NCI-H1417 treated with DMSO at 0.1 percent for 48 hours (cell line): ENCODE results near the gene PACS1.
"Not testable (repeated sequence)": the region's sequence is repeated elsewhere in the genome, so short reads cannot be mapped to it uniquely, and the experiment has no call there.

ENCODE experiments used
- DNase-seq: peaks from one replicate; lab custom pipeline; 2025; lab: John Stamatoyannopoulos, UW

The PACS1 gene

DNA sequence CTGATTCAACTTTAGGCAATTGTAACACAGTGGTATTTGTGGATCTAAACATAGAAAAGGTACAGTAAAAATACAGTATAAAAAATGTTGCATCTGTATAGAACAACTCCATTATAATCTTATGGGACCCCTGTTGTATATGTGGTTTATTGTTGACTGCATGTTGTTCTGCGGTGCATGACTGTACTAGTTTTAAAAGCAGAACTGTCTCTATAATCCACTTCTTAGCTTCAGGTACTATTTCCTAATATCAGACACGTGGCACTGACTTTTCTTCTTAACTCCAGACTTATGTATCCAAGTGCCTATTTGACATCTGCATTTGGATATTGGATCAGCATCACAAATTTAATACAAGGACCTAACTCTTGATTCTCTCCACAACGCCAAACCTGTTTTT, 41.1 kb downstream of the PACS1 start:
- DNase-seq: no peak

DNA sequence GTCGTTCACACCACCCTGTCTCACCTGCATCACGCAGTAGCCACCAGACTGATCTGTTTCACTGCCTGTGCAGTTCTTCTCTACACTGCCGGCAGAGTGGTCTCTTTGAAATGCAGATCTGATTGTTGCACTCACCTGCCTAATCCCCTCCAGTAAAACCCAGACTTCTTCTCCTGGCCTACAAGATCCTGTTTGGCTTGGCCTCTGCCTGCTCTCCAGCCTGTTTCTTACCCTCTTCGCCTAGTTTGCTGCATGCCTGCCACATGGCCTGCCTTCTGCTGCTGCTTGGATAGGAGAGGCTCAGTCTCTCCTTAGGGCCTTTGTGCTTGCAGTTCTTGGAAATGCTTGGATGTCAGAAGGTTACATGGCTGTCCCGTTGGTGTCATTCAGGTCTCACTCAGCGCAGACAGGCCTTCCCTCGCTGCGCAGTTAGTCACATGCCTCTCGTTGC, 42.0 kb downstream of the PACS1 start:
- DNase-seq: no peak

DNA sequence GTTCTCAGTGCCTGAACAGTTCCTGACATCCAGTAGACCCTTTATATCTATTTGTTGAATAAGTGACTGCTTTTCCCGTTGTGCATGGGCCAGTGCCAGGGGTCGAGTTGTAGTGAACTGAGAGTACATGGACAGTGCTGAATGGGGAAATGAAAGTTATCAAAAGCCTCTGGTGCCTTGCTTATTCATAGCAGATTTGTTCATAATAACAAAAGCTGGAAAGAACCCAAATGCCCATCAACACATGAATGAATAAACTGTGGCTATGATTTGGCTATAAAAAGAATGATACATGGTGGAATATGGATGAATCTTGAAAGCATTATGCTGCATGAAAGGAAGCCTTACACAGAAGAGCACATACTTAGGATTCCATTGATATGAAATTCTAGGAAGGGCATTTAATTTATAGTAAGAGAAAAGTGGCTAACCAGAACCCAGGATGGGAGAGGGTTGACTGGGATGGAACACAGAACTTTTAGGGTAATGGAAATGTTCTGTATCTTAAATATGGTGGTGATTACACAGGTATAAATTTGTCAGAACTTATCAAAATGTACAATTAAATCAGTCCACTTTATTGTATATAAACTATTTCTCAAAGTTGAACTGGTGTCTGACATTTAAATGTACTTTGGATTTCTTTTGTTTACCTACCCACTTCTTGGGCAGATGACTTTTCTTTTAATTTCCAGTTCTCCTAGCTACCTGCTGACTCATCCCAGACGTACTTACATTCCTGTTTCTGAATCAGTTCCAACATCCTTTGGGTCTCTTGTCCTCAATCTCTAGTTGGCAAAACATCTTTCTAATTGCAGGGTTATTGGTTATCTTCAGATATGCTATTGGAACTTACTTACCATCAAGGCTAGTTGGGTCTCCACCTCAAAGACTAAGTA, 42.8 kb downstream of the PACS1 start:
- DNase-seq: no peak

DNA sequence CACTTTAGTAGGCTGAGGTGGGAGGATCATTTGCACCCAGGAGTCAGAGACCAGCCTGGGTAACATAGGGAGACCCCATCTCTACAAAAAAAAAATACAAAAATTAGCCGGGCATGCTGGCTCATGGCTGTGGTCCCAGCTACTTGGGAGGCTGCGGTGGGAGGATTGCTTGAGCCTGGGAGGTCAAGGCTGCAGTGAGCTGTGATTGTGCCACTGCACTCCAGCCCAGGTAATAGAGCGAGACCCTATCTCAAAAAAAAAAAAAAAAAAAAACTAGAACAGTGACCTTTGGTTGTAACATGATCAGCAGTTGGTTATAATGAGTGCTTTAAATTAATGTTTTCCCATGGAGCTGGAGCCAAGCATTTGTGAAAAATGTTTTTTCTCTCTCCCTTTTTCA, 44.9 kb downstream of the PACS1 start:
- not testable (repeated sequence) for DNase-seq

GRCh38 chr11:66115638-66116301, 45.7 kb downstream of the PACS1 start:
- no peak for DNase-seq

GRCh38 chr11:66116576-66117361, 46.7 kb downstream of the PACS1 start:
- no peak for DNase-seq

GRCh38 chr11:66118847-66119246, 48.8 kb downstream of the PACS1 start:
- no peak for DNase-seq

DNA sequence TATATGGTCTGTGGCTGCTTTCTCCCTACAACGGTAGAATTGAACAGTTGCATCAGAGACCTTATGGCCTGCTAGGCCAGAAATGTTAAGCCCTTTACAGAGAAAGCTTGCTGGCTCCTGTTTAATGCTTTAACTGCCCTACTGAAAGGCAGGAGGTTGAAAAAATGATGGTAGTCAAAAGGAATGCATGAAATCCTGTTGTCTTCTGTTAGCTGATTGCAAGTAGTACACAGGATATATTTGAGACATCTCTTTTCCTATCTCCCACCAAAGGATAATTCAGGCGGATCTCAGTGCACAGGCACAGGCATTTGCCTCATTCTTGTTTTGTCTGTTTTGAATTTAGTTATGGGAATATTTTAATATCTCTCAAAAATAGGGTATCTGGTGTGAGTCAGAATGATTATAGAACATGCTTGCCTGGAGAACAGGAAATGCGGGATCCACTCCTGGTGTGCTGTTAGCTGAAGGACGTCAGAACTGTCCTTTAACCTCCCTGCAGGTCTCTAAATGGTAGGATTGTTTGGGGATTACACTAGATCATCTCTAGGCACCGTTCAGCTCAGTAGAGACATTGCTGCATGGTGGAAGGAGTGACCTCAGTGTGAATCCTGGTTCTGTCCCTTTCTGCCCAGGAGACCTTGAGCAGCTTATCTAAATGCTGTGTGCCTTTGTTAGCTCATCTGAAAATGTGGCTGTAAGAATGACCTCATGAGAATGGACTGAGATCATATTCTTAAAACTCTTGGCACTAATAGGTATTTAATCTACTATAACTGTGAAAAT, 49.5 kb downstream of the PACS1 start:
- DNase-seq: no peak

GRCh38 chr11:66121466-66121865, 51.4 kb downstream of the PACS1 start:
- no peak for DNase-seq

DNA sequence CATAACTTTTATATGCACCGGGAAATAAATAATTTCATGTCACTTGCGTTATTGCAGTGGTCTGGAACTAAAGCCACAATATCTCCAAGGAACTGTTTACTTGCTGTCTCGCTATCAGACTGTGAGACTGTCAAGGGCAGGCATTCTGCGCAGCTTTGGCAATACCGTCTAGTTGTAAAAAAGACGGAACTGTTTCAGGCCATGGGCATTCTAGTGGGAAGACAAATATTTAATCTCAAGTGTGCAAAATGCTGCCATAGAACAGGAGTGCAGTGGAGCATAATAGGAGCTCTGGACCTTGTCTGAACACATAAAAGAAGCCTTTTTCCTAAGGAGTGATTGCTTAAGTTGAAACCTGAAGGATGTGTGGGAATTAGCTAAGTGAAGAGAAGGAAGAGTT, 53.8 kb downstream of the PACS1 start:
- no peak for DNase-seq

GRCh38 chr11:66124564-66124963, 54.5 kb downstream of the PACS1 start:
- DNase-seq: no peak

GRCh38 chr11:66126064-66126463, 56.0 kb downstream of the PACS1 start:
- no peak for DNase-seq

GRCh38 chr11:66126808-66127555, 56.9 kb downstream of the PACS1 start:
- DNase-seq: no peak

DNA sequence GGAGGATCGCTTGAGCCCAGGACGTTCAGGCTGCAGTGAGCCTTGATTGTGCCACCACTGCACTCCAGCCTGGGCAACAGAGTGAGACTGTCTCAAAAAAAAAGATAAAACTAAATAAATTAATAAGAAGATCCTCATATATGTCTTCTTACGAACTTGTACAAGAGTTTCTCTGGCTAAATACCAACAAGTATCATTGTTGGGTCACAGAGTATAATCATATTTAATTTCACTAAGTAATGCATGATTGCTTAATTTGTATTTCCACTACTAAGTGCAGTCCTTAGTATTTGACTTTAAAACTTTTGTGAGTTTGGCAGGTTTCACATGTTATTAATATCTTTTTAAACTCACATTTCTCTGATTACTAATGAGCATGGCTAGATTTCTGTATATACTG, 60.9 kb downstream of the PACS1 start:
- no peak for DNase-seq

GRCh38 chr11:66131937-66132632, 62.0 kb downstream of the PACS1 start:
- DNase-seq: no peak

DNA sequence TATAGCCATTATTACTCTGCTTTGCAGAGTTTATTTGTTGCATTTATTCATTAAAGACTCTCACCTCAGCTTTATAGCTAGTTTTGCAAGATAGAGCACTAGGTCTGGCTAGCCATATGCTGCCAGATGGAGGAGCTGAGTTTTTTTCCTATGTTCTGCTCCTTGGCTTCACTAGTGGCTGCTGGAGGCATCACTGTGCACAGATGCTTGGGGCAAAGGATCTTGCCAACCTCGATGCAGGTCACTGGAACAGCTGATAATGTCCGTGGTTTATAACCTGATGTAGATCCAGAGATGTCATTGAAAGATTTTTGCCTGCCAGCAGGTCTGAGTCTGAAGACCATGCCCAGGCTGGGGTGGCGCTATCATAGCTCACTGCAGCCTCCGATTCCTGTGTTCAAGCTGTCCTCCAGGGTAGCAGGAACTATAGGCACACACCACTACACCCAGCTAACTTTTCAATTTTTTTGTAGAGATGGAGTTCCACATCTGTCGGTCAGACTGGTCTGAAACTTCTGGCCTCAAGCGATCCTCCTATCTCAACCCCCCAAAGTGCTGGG, 63.2 kb downstream of the PACS1 start:
- DNase-seq: no peak

DNA sequence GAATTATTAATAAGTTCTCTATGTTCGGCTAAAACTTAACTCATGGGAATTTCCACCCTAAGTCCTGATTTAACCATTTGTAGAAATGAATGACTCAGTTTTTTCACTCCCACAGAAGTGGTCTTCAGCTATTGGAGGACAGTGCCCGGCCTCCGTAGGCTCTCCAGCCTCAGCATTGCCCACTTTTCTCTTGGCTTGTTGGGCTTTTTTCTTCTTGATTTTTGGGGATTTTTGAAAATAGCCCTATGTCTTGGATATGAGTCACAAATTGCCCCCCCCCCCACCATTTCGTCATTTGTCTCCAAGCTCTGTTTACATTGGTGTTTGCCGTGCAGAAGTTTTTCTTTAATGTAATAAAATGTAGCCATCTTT, 66.7 kb downstream of the PACS1 start:
- DNase-seq: no peak

- no peak for DNase-seq
Measured at GRCh38 chr11:66139817-66140404, 69.8 kb downstream of the PACS1 start.

DNA sequence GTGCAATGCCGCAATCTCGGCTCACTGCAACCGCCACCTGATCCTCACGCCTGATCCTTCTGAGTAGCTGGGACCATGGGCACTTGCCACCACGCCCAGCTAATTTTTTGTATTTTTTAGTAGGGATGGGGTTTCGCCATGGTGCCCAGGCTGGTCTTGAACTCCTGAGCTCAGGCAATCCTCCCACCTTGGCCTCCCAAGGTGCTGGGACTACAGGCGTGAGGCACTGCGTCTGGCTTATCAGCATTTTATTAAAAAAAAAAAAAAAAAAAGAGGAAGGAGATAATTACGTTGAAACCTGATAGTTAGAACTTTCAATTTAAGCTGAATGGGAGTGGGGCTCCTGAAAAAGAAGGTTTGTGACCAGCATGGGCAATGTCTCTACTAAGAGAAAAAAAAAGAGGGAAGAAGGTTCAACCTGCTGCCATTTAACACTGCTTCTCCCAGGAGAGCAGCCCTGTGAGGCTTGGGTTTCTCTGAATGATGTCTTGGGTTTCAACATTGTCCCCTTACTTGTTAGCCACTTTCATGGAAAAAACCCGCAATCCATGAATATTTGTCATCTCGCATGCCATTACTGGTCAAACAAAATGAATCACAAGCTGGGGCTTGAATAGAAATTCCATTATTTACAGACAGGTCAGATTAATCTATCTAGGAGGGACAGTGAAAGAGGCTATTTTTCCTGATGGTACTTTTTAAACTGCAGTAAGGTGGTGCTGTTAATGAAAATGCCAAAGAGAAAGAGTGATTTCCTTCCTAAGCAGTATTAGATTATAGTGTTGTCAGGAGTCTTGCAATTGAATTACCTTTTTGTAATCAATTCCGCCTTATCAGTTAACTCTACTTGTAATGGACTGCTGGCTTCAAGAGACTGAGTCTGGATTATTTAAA, 72.5 kb downstream of the PACS1 start:
- no peak for DNase-seq
